ENCODE data around the gene SCAF1. TPM values are rescaled to one million over a fixed set of nuclear protein-coding genes. Genes with fewer than 3 reads are reported as not detected.
A peak's percentile ranks its signal among the peaks of the same experiment; 100 is the strongest.

Gene SCAF1
- total RNA-seq, 1 experiment from 2014 or later = 103 TPM

DNA sequence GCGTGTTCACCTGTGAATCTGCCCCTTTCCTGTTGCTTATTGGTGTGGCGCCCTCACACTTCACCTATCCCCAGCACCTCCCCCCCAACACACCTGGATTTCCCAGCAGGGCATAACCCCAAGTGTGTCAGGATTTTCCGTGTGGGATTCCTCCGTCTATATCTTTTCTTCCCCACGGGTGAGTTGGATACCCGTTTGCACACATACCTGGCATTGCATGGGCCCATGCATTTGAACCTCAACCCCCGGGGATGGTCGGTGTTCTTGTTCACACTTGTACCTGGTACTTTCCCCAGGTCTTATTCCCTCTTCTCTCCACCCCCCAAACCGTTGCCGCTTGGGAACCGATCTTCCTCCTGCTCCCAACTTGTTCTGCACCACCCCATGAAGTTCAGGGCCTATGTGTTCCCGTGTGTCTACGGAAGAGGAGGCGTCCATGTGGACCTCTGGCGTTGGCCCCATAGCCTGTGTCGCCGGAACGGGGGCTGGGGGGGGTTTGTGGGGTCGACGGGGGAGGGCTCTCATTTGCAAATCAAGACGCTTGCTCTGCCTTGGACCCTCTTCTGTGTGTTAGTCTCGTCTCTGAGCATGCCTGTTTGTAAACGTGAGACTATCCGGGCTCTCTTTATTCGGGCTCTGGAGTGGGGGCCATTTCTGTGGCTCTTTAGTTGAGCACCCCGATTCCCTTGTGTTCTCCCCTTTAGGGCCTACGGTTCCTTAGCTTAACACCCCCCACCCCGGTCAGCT lies 49.4 kb upstream of the SCAF1 start:
- Mint-ChIP-seq H3K9me3 (no peaks in the 10 kb centered on the region), H3K27ac (peak overlapping the region; percentile 89), H3K4me3 (peak overlapping the region; percentile 95), H3K4me1 (peaks cover 11% of the 10 kb centered on the region), H3K36me3 (peaks cover 13% of the 10 kb centered on the region), H3K27me3 (ENCODE audit: low read depth) (no peaks in the 10 kb centered on the region)
- DNase-seq (ENCODE audit: low spot score) (peak; percentile 32), ATAC-seq (no peak)
- POLR2A ChIA-PET = interaction anchor here (0.6 to 1.3 kb wide), 9 partner anchors 12 to 1024 kb away, joined by 3 to 11 read pairs (median 6); partner anchors contain the start of genes ALDH16A1, CPT1C, PRMT1 and PRRG2
- CTCF ChIA-PET = interaction anchor here (0.5 to 1.5 kb wide), 13 partner anchors 7 to 99 kb away, joined by 3 to 10 read pairs (median 4); partner anchors contain the start of genes CPT1C and PRMT1
- TF ChIP-seq, protein P1, sequence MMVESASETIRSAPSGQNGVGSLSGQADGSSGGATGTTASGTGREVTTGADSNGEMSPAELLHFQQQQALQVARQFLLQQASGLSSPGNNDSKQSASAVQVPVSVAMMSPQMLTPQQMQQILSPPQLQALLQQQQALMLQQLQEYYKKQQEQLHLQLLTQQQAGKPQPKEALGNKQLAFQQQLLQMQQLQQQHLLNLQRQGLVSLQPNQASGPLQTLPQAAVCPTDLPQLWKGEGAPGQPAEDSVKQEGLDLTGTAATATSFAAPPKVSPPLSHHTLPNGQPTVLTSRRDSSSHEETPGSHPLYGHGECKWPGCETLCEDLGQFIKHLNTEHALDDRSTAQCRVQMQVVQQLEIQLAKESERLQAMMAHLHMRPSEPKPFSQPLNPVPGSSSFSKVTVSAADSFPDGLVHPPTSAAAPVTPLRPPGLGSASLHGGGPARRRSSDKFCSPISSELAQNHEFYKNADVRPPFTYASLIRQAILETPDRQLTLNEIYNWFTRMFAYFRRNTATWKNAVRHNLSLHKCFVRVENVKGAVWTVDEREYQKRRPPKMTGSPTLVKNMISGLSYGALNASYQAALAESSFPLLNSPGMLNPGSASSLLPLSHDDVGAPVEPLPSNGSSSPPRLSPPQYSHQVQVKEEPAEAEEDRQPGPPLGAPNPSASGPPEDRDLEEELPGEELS (CRISPR knock-in tag; IDR thresholded peaks at IDR 0.05) = 0 out of 2 replicates have a peak, but pooled peaks have one; percentile 15
- TF ChIP-seq NFE2L1 (CRISPR knock-in tag; IDR thresholded peaks at IDR 0.05) (peak; percentile 66; the same call in 1 of the 2 replicates), SP1 (CRISPR knock-in tag; conservative IDR thresholded peaks at IDR 0.05) (0 out of 2 replicates have a peak, but pooled peaks have one; percentile 20), ATF1 (CRISPR knock-in tag; IDR thresholded peaks at IDR 0.05) (0 out of 2 replicates have a peak, but pooled peaks have one; percentile 41), ZNF219 (CRISPR knock-in tag; IDR thresholded peaks at IDR 0.05; ENCODE audit: borderline replicate concordance) (no peak)

DNA sequence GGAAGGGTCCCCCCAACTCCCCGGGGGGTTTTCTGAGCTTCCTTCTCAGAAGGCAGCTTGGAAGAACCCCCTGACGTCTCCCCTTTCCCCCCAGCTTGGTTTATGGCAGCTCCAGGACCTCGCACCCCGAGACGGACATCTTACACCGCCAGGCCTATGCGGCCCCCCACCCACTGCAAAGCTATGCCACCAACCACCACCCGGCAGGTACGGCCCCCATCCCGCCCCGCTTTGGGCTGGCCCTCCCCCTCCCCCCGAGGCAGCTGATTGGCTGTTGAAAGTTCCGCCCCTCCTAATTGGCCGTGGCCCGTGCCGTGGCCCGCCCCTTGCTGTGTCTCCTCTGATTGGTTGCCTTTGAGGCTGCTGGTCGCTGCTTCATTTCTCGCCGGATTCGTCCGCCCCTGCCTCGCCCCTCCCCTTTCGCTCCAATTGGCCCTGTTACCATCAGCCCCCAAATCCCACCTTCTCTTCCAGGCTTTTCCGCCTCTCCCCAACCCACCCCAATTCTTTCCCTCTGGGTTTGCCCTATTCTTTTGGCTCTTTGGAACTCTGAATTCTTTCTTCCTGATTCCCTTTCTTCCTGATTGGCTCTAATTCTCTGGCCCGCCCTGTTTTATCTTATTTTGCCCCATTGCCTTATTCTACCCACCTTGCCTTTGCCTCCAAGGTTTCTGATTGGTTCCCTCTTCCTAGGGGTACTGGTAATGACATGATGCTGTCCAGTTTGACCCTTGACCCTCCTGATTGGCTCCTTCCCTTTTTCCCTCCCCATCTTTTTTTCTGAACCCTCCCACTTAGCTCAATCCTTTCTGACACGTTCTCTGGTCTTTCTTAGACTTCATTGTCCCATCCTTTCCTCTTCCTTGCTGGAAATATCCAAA lies 48.5 kb upstream of the SCAF1 start:
- Mint-ChIP-seq H3K27ac (peak overlapping the region; percentile 96), H3K9me3 (no peaks in the 10 kb centered on the region), H3K4me3 (peak overlapping the region; percentile 95), H3K27me3 (ENCODE audit: low read depth) (no peaks in the 10 kb centered on the region), H3K4me1 (peaks cover 11% of the 10 kb centered on the region), H3K36me3 (peaks cover 18% of the 10 kb centered on the region)
- ATAC-seq (peak; percentile 56), DNase-seq (ENCODE audit: low spot score) (peak; percentile 98)
- ChIA-PET POLR2A (interaction anchor here (0.6 to 1.4 kb wide), 14 partner anchors 8 to 1025 kb away, joined by 3 to 11 read pairs (median 5); partner anchors contain the start of genes ALDH16A1, CPT1C, PRMT1 and PRRG2), CTCF (interaction anchor here (0.5 to 1.5 kb wide), 14 partner anchors 8 to 98 kb away, joined by 3 to 10 read pairs (median 4); partner anchors contain the start of genes CPT1C, PRMT1 and SCAF1)
- TF ChIP-seq, protein P2, sequence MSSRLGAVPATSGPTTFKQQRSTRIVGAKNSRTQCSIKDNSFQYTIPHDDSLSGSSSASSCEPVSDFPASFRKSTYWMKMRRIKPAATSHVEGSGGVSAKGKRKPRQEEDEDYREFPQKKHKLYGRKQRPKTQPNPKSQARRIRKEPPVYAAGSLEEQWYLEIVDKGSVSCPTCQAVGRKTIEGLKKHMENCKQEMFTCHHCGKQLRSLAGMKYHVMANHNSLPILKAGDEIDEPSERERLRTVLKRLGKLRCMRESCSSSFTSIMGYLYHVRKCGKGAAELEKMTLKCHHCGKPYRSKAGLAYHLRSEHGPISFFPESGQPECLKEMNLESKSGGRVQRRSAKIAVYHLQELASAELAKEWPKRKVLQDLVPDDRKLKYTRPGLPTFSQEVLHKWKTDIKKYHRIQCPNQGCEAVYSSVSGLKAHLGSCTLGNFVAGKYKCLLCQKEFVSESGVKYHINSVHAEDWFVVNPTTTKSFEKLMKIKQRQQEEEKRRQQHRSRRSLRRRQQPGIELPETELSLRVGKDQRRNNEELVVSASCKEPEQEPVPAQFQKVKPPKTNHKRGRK (CRISPR knock-in tag; IDR thresholded peaks at IDR 0.05; ENCODE audit: borderline replicate concordance) = no peak
- peak; percentile 88 for TF ChIP-seq NFYB (CRISPR knock-in tag; conservative IDR thresholded peaks at IDR 0.05; ENCODE audit: low read depth)
- peak; percentile 29; the same call in 1 of the 2 replicates for TF ChIP-seq SP1 (CRISPR knock-in tag; conservative IDR thresholded peaks at IDR 0.05)

- H3K9me3 Mint-ChIP-seq = no peaks in the 10 kb centered on the region
- peaks cover 11% of the 10 kb centered on the region for H3K4me1 Mint-ChIP-seq
- ChIA-PET POLR2A (interaction anchor here (1.0 to 1.4 kb wide), 3 partner anchors 70 to 141 kb away, joined by 3 to 6 read pairs (median 4); partner anchors contain the start of genes ALDH16A1 and CPT1C), CTCF (interaction anchor here (1.1 to 1.5 kb wide), 3 partner anchors 47 to 86 kb away, joined by 4 to 10 read pairs (median 4); partner anchors contain the start of gene SCAF1)
- DNase-seq (ENCODE audit: low spot score) (no peak), ATAC-seq (no peak)
- no peaks in the 10 kb centered on the region for H3K27me3 Mint-ChIP-seq (ENCODE audit: low read depth)
- H3K27ac Mint-ChIP-seq = peak overlapping the region; percentile 96
- peak overlapping the region; percentile 95 for H3K4me3 Mint-ChIP-seq
- H3K36me3 Mint-ChIP-seq = peaks cover 25% of the 10 kb centered on the region
- TF ChIP-seq, protein P2 (CRISPR knock-in tag; IDR thresholded peaks at IDR 0.05; ENCODE audit: borderline replicate concordance) = peak; percentile 34; the same call in 1 of the 2 replicates
- no peak for TF ChIP-seq ZNF671 (CRISPR knock-in tag; IDR thresholded peaks at IDR 0.05)
- no peak for TF ChIP-seq ERG (CRISPR knock-in tag; IDR thresholded peaks at IDR 0.05)
- no peak for TF ChIP-seq TCF7 (CRISPR knock-in tag; IDR thresholded peaks at IDR 0.05; ENCODE audit: low read depth)
- TF ChIP-seq, protein P3, sequence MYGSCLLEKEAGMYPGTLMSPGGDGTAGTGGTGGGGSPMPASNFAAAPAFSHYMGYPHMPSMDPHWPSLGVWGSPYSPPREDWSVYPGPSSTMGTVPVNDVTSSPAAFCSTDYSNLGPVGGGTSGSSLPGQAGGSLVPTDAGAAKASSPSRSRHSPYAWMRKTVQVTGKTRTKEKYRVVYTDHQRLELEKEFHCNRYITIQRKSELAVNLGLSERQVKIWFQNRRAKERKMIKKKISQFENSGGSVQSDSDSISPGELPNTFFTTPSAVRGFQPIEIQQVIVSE (CRISPR knock-in tag; IDR thresholded peaks at IDR 0.05; ENCODE audit: borderline replicate concordance) = no peak
- no peak for TF ChIP-seq JUN (CRISPR knock-in tag; IDR thresholded peaks at IDR 0.05)
- TF ChIP-seq ATF6 (CRISPR knock-in tag; IDR thresholded peaks at IDR 0.05) = no peak
Measured at GRCh38 chr19:49594157-49594992, 47.6 kb upstream of the SCAF1 start.
